GM12872 (cell line): ENCODE results near the gene HOXB1.

ENCODE experiments used
- TF ChIP-seq, protein P1 (sequence below): IDR thresholded peaks from 3 replicates; pipeline ENCODE4 v1.5.1; 2011; ENCODE audit warnings: low read depth, mild to moderate bottlenecking, low read length, moderate library complexity; ENCODE audit not compliant: insufficient read depth

Gene HOXB1

GRCh38 chr17:48537316-48537715 is 6.5 kb upstream of the HOXB1 start:
- TF ChIP-seq, protein P1, sequence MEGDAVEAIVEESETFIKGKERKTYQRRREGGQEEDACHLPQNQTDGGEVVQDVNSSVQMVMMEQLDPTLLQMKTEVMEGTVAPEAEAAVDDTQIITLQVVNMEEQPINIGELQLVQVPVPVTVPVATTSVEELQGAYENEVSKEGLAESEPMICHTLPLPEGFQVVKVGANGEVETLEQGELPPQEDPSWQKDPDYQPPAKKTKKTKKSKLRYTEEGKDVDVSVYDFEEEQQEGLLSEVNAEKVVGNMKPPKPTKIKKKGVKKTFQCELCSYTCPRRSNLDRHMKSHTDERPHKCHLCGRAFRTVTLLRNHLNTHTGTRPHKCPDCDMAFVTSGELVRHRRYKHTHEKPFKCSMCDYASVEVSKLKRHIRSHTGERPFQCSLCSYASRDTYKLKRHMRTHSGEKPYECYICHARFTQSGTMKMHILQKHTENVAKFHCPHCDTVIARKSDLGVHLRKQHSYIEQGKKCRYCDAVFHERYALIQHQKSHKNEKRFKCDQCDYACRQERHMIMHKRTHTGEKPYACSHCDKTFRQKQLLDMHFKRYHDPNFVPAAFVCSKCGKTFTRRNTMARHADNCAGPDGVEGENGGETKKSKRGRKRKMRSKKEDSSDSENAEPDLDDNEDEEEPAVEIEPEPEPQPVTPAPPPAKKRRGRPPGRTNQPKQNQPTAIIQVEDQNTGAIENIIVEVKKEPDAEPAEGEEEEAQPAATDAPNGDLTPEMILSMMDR = no peak

- TF ChIP-seq, protein P1 = no peak
These were observed 1.4 kb upstream of the HOXB1 start for GRCh38 chr17:48532261-48532660.

GRCh38 chr17:48530208-48530886 is 464 bp downstream of the HOXB1 start:
- TF ChIP-seq, protein P1 = no peak

DNA sequence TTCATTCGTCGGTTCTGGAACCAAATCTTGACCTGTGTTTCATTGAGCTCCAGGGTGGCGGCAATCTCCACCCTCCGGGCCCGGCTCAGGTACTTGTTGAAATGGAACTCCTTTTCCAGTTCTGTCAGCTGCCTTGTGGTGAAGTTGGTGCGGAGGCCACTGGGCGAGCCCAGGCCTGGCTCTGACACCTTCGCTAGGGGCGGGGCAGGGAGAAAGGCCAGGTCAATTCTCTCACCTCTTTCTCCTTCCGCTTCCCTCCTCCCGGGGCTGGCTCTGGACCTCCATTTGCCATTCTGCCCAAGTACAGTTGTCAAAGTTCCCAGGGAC is 1.2 kb downstream of the HOXB1 start:
- TF ChIP-seq, protein P1 = no peak

DNA sequence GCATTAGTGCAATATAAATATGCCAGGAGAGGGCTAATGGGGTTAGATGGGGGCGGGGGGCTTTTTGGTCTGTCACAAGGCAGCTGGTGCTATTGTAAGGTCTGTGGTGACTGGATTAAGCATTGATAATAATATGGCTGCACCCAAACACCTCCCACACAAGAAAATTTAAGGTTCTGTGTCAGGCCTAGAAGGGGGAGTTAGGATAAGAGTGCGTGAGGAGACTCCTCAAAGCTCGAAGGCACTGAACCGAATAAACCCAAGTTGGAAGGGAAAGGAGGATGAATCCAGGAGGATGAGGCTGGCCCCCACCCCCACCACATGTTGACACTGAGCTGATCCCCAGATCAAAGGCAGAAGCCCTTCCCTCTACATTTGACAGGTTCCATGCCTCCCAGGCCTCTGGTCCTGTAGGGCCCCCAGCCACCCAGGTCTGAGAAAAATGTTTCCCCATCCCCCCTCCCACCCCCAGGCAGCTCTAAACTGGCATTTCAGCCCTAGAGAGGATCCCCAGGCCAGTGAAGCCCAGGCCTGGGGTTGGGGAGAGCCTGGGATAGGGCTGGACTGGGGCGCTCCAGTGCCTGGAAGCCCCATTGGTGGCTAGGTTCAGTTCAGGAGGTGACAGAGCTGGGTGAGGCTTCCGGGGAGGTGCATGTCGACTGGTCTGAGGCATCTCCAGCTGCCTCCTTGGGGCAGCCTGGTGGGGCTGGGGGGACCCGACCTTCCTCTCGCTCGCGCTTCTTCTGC is 1.7 kb downstream of the HOXB1 start:
- TF ChIP-seq, protein P1 = no peak

DNA sequence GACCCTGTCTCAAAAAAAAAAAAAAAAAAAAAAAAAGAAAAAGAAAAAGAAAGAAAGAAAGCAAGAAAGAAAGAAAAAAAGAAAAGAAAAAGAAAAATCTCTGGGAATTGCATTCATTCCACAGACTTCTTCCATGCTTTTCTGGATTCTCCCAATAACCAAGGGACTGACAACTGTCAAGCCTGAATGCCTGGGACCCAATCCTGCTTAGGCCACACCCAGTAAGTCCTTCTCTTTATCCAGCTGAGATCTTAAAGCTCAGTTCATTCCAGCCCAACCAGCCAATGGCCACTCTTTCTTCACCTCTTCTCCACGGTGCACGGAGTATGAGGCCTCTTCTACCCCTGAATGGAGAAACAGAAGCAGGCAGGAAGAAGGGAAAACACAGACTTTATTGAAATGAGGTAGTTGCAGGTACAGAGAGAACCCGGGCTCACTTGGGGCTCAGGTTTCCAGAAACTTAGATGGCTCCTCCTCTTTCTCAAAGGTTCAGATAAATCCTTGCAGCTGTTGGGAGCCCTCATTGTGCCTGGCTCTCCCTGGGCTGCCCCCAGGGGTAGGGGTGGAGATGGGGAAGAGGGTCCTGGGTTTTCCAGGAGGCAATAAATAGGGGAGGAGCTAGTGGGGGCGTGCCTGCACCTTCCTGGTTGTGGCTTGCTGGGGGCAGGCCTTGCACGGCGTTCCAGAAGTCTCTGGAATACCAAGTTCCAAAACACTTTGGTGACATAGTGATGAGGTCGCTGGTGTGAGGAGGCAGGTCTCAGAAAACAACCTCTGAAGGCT is 2.5 kb downstream of the HOXB1 start:
- TF ChIP-seq, protein P1 = no peak

- TF ChIP-seq, protein P1 = no peak
These were observed 3.3 kb downstream of the HOXB1 start for GRCh38 chr17:48527547-48527932.
